Activated naive CD4-positive, alpha-beta T cell treated with Interleukin-2 at 50 U/mL for 16 hours (primary cell): ENCODE measurements around the gene DAD1.
"Not testable (repeated sequence)": the region's sequence is repeated elsewhere in the genome, so short reads cannot be mapped to it uniquely, and the experiment has no call there.

Experiments
- DNase-seq: peaks from one replicate; pipeline ENCODE4 v3.0.0-alpha.2; 2020

The DAD1 gene

DNA sequence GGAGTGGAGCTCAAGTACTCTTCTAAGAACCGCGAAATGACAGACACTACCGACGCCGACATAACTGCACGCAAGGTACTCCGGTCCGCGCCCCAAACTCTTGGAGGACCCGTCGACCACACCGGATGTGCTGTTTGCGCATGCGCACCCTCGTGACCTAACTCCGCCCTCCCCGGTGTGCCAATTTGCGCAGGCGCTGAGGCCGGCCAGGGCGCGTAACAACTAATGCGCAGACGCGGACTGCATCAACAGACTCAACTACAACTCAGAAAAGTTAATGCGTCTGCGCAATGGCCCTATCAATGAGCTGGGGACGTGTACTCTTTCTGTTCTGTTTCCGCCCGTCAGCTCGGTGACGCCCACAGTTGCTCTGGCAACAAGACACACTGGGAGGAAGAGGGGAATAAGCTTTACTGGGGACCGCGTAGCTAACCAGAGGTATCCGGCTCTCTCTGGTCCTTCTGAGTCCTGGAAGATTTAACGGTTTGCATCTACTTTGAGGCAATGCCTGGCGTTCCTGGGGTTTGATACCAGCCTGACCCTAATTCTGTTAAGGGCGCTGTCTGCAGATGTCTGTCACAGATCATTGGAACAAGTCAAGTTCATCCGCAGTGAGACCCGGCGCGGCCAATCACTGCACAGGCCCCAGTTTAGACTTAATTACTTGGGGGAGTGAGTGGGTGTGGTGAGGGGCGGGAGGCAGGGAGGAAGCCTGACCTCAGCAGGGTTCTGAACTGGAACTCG is at the start of gene DAD1:
Gene DAD1 (minus strand): TSS at position 129 of the 744 bp plus-strand sequence. CDS start 67 bp downstream, at position 62.
- DNase-seq = peak; percentile 99

DNA sequence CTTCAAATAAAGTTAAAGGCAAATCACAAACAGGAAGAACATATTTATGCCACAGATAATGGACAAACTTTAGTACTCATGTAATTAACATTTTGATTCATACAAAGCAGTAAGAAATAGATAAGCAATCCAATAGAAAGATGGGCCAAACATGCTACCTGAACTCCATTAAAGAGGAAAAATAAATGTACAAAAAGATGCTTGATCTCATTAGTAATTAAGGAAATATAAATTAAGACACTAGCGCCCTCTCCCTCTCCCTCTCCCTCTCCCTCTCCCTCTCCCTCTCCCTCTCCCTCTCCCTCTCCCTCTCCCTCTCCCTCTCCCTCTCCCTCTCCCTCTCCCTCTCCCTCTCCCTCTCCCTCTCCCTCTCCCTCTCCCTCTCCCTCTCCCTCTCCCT is 47.0 kb upstream of the DAD1 start:
- not testable (repeated sequence) for DNase-seq

DNA sequence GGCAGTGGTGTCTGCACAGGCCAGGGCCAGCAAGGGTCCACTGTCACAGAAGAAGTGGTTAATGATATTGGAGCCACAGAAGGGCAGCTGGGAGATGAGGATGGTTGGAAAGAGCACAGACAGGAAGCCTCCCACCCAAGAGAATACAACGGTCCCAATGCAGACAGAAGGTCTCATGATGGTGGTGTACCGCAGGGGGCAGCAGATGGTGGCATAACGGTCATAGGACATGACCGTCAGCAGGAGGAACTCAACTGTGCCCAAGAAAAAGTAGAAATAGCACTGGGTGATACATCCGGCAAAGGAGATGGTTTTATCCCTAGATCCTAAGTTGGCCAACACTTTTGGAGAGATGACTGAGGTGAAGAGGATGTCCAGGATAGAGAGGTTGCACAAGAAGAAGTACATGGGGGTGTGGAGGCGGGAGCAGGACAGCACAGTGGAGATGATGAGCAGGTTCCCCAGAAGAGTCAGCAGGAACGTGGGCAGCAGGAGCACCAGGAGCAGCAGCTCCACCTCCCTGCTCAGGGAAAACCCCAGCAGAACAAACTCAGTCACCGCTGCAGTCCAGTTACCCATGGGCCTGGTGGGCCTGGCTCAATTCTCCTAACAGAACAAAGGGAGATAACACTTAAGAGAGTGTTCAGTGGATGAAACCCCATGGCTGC is 45.3 kb upstream of the DAD1 start:
- DNase-seq = no peak

DNA sequence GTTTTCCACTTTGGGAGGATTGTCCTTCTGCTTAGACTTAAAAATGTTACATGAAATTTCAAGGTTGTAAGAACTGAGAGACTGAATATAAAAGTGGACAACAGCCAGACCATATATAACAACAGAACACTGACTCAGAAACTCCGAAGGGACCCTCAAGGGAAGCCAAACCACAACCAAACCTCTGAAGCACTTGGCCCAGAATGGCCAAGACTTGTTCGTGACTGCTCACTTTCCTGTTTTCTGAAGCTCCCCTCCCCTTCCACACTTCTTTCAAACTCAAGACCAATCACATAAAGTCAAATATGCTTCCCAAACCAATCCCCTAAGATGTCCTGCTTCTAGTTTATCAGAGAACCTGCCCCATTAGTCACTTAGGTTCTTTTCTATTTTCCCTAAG is 41.5 kb upstream of the DAD1 start:
- no peak for DNase-seq

DNA sequence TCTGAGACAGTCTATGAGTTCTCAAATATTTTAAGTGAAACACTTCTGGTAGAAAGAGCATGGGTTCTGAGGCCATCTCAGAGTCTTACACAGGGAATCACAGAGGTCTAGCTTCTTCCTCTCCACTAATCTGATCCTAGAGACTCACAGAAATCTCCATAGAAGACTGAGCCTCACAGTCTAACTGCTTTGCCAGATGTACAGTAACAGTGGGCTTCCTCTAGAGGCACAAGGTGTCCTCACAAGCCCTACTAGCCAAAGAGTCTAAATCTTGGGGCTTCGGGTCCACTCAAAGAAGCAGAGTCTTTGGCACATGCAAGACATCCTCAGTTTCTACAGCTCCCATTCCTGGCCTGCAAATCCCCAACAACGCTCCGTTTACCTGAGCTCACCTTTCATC is 41.0 kb upstream of the DAD1 start:
- DNase-seq = no peak

DNA sequence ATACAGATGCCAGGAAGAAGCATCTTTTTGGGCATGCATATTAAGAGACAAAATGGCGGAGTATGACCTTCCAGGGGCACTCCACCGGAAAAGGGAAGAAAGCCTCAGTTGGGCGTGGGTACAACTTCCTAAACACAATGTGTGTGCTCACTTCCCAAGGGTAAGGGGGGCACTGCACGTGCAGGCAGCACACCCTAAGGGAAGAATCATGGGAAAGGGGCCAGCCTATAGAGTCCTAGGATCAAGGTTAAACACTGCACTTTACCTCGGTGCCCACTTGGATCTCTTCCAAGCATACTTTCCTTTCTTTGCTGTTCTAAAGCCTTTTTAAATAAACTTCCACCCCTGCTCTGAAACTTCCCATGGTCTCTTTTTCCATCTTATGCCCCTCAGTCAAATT is 40.3 kb upstream of the DAD1 start:
- DNase-seq = no peak

DNA sequence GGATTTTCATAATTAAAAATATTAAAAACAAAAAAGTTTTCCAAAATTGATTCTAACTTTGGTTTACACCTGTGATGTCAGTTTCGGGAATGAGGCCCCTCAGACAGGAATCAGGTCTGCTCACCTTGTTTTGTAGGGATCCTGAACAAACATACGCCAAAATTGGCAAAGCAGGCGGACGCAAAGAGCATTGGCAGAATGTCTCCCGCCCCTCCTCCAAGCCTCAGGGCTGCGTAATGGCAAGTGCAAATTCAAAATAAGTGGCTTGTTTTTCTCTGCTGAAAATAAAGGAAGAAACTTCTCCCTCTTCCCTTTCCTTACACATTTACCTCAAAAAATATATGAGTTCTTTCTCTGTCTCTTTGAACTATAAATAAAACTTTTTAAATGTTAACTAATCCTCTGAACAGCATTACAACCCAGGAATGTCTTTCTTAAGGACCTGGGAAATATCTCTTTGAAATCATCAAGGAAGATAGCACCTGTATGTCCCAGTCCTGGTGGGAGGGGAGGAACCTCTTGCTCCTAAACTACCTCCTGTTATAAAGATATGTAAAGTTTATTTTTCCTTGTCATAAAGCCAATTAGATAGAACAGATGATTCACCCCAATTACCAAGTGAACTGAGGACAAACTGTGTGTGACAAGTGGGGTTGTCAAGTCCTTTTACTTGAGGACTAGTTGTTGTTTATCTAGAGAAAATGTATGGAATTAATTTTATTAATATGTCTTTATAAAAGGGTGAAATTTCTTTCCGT is 38.7 kb upstream of the DAD1 start:
- DNase-seq = no peak

DNA sequence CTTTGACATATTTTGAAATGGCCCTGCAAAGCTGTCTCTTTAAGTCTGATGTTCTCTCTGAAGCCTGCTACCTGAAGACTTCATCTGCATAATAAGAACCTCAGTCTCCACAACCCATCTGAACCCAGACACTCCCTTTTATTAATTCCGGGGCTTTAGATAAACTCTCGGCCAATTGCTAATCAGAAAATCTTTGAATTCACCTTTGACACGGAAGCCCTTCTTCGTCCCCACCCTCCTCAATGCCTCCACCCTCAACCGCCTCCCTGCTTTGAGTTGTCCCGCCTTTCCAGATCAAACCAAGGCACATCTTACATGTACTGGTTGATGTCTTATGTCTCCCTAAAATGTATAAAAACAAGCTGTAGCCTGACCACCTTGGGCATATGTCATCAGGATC is 37.6 kb upstream of the DAD1 start:
- no peak for DNase-seq

DNA sequence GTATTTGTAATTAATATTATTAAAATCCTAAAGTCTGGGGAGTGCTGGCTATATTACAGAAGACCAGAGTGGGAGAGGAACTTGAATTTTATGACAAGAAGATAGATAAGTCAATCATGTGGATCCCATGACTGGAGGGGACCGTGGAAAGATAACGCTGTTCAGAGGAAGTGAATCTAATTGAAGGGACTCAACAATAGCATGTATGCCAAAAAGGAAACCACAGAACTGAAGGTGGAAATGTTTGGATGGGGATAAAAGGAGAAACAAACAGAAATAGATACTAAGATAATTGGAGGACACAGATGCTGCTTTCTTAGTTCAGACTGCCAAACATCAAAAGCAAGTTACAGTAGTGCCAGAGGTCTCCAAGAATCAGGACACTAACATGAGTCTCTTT is 34.0 kb upstream of the DAD1 start:
- no peak for DNase-seq

DNA sequence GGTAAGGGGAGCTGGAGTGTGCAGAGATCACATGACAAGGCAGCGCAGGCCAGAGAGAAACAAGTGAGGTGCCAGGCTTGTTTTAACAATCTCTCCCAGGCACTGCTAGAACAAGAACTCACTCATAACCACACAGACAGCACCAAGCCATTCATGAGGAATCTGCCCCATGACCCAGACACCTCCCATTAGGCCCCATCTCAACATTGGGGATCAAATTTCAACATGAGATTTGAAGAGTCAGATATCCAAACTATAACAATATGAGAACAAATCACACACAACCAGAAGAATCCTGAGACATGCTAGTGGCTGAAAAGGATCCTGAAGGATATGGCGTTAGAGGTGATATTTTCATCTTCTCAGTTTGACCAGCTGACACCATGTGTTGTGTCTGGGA is 33.2 kb upstream of the DAD1 start:
- no peak for DNase-seq

DNA sequence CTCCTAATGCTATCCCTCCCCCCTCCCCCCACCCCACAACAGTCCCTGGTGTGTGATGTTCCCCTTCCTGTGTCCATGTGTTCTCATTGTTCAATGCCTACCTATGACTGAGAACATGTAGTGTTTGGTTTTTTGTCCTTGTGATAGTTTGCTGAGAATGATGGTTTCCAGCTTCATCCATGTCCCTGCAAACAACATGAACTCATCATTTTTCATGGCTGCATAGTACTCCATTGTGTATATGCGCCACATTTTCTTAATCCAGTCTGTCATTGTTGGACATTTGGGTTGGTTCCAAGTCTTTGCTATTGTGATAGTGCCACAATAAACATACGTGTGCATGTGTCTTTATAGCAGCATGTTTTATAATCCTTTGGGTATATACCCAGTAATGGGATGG is 26.7 kb upstream of the DAD1 start:
- DNase-seq = not testable (repeated sequence)

DNA sequence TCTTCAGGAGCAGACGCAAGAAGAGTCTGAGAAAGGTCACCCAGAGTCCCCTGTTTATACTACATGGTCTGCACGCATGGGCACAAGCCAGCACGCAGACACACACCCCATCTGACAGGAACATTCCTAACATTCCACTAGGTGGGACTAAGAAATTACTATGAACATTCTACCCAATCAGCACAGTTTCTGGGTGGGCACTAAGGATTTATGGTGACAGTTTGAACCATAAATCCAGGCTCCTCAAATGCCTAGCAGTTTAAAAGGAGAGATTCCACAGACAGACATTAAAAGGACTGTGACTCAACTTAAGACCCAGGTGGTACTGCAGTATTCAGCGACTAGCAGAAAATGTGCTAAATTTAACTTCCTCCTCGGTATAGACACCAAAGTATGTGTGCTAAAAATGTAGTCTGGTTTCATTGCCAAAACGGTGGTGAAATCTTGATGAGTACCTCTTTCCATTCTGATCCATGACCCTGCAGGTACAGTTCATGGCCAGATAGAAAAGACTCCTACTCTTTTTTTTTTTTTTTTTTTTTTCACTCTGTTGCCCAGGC is 25.3 kb upstream of the DAD1 start:
- no peak for DNase-seq

DNA sequence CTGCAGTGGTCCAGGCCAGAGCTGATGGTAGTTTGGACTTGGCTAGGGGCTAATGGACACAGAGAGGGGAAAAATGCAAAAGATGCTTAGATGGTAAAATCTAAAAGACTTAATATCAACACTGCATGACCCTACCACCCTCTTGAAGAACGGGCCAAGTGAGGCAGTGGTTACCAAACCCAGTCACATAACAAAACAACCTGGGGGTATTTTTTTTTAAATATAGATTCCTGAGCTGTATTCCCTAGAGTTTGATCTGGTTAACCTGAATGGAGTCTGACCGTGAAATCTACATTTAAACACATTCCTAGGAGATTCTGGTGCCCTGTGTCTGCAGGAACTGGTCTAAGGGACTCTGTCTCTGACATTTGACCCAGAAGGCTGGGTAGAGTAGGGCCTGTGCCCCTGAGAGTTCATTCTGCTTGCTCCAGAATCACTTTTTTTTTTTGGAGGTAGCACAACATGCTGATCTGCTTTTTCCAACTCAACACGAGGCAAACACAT is 24.8 kb upstream of the DAD1 start:
- DNase-seq = no peak

DNA sequence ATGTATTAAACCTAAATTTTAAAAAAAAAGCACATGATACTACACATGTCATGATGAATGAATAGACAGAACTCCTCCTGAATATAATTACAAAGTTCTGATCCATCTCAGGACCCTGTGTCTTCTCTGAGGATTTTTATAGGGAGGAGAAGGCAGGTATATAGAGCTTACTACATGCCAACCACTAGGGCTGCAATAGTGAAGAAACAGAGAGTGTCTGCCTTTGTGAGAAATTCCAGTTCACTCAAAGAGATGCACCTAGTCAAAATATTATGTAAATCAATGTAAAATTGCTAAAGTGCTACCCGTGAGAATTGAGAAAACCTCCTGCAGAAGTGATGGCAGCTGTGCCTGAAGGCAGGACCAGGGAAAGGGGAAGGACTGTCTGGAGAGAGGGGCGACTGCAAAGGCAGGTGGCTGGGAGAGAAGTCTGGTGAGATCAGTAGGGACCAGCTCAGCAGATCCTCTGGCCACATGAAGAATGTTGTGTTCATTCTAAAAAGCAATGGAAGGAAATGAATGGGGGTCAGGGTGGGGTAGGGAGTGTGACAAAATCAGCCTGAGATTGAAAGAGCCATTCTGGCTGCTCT is 24.2 kb upstream of the DAD1 start:
- no peak for DNase-seq

DNA sequence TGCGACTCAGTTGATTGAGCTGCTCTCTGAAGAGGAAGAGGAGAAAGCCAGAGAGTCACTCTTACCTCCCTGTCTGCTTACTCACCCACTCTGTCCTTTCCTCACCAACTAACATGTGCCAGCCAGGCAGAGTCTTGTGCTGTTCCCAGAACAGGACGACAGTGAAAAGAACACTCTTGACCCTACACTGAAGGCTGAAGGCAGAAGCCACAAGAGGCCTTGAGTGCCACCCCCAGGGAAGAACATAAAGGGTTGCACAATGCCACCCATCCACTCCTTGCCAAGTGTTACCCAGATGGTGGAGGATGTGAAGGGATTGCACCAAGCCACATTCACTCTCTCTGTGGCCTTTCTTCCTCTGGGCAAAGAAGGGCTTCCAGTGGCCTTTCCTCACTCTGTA is 21.9 kb upstream of the DAD1 start:
- DNase-seq = no peak

DNA sequence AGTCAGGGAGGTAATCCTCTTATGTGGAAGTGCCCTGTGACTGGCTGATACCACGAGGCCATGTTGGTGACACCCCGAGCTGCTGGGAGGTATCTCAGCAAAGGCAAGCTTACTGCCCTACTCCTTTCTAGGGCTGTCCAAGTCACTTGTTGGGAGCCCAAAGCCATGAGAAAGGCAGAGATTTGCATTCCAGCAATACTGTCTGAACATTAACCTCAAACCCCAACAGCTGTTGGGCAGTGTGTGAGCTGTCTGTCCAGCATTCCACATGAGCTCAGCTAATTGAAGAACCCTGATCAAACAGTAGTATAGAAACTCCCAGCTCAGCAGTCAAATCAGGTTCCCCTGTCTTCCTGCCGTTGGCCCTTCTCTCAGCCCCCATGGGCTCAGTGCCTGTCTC is 18.3 kb upstream of the DAD1 start:
- no peak for DNase-seq

DNA sequence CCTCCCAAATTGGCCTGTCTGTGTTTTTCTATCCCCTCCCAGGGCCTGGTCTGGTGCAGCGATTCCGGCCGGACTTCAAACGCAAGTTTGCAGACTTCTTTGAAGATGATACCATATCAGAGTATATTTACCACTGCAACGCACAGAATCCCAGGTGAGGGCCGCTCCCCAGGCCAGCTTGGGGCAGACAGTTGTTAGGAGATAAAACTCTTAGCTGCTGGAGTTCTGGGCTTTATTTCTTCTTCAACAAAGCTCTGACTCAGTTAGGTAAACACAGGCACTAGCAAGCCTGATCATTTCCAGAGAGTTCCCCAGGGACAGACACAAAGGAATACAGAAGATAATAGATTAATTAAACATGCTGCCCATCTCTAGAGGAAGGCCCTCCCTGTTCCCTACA is 17.4 kb upstream of the DAD1 start:
- no peak for DNase-seq

DNA sequence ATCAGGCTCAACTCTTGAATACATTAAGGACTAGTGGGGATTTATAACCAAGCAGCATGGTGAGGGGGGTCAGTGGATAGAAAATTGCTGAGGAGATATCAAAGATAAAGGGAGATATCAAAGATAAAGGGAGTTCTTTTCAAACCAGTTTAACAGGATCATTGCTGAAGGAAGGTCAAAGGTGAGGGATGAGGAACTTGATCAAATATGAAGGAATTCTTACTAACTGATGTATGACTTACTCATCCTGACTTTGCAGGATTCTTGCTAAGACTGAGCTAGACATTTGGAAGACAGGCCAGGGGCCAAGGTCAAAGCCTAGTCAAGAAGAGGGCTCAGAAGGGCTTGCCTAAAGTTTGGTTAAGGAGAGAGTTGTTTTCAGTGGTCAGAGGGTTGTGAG is 13.8 kb upstream of the DAD1 start:
- no peak for DNase-seq

DNA sequence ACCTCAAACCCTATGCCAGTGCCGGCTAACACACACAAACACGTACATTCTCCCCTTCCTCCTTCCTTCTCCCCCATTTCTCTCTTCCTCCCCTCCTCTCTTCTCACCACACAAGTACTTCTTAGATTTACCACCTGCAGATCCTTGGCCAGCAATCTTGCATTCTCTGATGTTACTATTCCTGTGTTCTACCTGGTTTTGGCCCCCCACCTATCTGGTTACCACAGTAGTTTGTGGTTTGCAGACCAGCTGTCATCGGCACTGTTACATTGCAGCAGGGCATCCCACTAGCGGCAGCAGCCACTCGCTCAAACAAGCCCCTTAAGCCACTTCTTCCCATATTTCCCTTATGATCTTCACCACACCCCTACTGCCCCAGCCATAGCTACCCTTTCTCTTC is 13.0 kb upstream of the DAD1 start:
- DNase-seq = no peak

DNA sequence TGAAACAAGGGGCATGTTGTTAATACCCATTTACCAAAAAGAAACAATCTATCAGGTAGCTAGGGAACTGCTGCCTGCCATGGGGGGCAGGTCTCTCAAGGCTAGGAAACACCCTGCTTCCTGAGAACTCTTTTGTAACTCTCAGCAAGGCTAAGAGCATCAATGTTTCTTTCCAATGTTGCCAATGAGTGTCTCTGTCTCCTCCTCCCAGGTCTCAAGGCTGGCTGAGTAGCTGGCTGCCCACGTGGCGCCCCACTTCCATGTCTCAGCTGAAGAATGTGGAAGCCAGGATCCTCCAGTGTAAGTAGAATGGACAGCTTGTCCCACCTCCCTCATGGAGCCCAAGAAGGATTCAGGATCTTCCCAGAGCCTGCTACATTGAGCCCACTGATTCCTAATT is 12.4 kb upstream of the DAD1 start:
- no peak for DNase-seq

DNA sequence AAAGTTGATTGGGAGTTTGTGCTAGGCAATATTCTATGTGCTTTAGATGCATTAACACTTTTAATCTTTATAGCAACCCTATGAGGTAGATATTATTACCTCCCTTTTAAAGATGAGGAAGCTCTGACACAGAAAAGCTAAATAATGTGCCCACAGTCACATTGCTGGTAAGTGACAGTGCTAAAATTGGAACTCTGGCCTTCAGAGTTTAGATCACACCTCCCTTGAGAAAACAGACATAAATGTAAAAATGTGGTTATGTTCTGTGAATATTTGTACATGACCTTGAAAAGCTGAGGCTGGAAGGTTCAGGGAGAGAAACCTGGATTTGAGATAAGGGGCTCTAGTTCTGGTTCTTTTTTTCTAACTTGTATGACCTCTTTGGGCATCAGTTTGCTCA is 11.0 kb upstream of the DAD1 start:
- no peak for DNase-seq

DNA sequence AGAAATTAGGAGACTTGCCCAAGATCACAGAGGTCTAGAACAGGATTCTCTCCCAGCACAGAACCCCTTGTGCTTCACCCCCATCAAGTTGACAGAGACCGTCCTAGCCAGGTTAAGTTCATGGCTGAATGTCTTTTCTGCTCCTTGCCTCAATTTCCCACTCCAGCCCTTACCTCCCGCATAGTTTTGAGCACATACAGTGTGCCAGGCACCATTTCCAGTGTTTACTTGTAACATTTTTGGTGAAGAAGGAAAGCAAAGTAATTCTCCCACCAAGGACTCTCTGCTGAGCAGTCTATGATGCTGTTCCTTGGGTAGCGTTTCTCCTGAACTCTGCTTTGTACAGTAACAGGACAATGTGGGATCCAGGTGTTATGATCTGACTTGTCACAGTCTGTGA is 10.3 kb upstream of the DAD1 start:
- no peak for DNase-seq

DNA sequence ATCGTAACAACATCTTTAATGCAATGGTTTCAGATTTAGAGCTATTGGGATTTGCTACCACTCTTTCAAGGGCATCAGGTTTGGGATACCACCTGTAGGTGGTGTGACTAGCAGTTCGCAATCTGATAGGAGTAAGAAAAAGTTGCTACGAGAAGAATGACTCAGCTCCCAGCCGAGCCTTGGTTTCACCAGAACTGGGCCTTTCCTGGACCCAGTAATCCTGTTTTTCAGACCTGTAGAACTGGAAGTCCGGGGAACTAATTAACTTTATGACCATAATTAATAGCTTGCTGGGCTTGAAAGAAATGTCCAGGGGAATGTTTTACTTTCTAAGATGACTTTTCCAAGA is 9.8 kb upstream of the DAD1 start:
- DNase-seq = peak; percentile 46
